Subcutaneous abdominal adipose tissue (tissue), 5 donors: ENCODE measurements around the gene STUB1.
A peak's percentile ranks its signal among the peaks of the same experiment; 100 is the strongest.

Source experiments
- H3K27ac ChIP-seq: one replicate; pipeline ENCODE4 v1.7.0; 2013; ENCODE audit warnings: low read depth, mild to moderate bottlenecking, inconsistent platforms, low read length, moderate library complexity
- H3K27me3 ChIP-seq, 5 donors: one replicate each; pipeline ENCODE4 v1.7.0; 2013; ENCODE audit warnings: low read length in 5 of 5, inconsistent platforms in 1 of 5; ENCODE audit not compliant: control insufficient read depth in 5 of 5, insufficient read depth in 4 of 5
- H3K36me3 ChIP-seq, 5 donors: one replicate each; pipeline ENCODE4 v1.7.0; 2013; ENCODE audit warnings: low read length in 5 of 5; ENCODE audit not compliant: control insufficient read depth in 5 of 5, insufficient read depth in 5 of 5
- H3K4me1 ChIP-seq, 5 donors: one replicate each; pipeline ENCODE4 v1.7.0; 2013; ENCODE audit warnings: low read length in 5 of 5, mild to moderate bottlenecking in 3 of 5, moderate library complexity in 1 of 5; ENCODE audit not compliant: control insufficient read depth in 5 of 5, insufficient read depth in 5 of 5
- H3K4me3 ChIP-seq, 5 donors: one replicate each; pipeline ENCODE4 v1.7.0; 2013; ENCODE audit warnings: low read length in 5 of 5, low read depth in 1 of 5
- H3K9ac ChIP-seq, 5 donors: one replicate each; pipeline ENCODE4 v1.7.0; 2013; ENCODE audit warnings: low read length in 5 of 5, mild to moderate bottlenecking in 4 of 5, moderate library complexity in 3 of 5
- H3K9me3 ChIP-seq, 5 donors: one replicate each; pipeline ENCODE4 v1.7.0; 2013; ENCODE audit warnings: low read length in 5 of 5; ENCODE audit not compliant: control insufficient read depth in 5 of 5
- donor health status: healthy.
- donor health status: healthy.
- donor health status: healthy.
- donor health status: healthy.
- donor health status: healthy.

STUB1 gene

GRCh38 chr16:693364-693763, 13.2 kb downstream of the STUB1 start:
- Histone ChIP-seq H3K27ac (no peak overlapping the region), H3K4me3 (no peak overlapping the region), H3K9ac (no peak overlapping the region), H3K4me1 (peaks cover 6 to 36% (median 29%) of the 10 kb centered on the region in 5 donors), H3K27me3 (peaks cover 28 to 45% (median 37%) of the 10 kb centered on the region in 5 donors), H3K36me3 (no peaks in the 10 kb centered on the region), H3K9me3 (peaks cover 0 to 4% (median 0%) of the 10 kb centered on the region in 5 donors)

DNA sequence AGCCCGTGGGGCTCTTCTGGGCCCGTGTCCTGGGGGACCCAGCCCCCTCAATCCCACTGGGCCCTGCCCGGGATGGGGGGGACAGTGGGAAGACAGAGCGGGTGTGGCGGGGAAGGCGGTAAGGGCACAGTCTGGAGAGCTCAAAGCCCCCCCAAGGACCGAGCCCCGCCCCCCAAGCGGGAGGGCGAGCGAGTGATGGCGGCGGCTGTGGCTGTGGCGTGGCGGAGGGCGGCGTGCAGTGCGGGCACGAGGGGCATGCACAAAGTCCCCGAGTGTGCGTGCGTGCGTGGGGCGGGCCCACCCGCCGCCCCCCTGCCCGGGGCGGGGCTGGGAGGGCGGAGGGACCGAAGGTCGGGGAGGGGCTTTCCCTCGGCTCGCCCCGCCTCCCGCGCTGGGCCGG, 13.6 kb downstream of the STUB1 start:
- Histone ChIP-seq H3K9me3 (peaks cover 0 to 4% (median 0%) of the 10 kb centered on the region in 5 donors), H3K27ac (no peak overlapping the region), H3K36me3 (no peaks in the 10 kb centered on the region), H3K9ac (no peak overlapping the region), H3K4me1 (peaks cover 4 to 32% (median 26%) of the 10 kb centered on the region in 5 donors), H3K4me3 (no peak overlapping the region), H3K27me3 (peaks cover 28 to 45% (median 37%) of the 10 kb centered on the region in 5 donors)

DNA sequence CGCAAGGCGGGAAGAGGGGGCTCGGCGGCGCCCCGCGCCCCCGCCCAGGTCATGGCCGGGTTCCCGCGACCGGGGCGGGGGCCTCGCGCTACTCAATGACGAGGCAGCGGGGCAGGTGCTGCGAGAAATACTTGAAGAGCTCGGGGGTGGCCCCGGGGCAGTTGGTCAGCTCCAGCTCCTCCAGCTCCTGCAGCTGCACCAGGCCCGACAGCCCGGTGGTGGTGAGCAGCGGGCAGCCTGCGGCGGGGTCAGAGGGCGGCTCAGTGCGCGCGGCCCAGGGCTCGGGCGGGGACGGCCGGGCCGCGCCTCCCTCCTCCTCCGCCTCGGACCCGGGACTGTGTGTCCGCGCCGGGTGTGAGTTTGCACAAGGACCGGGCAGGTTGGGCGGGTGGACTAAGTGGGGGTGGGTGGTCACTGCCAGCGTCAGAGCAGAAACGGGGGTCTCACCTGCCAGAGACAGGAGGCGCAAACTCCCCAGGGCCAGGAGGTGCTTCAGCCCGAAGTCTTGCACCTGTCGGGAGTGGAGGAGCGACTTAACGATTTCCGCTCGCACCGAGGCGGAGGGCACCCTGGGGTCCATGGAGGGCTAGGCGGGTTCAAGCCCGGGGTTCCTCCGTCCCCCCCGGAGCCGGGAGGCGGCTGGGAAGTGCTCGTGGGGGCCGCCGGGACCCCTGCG, 14.1 kb downstream of the STUB1 start:
- Histone ChIP-seq H3K36me3 (no peaks in the 10 kb centered on the region), H3K27me3 (peaks cover 32 to 51% (median 39%) of the 10 kb centered on the region in 5 donors), H3K9me3 (peaks cover 0 to 4% (median 0%) of the 10 kb centered on the region in 5 donors), H3K9ac (no peak overlapping the region), H3K27ac (no peak overlapping the region), H3K4me3 (no peak overlapping the region), H3K4me1 (peaks cover 4 to 27% (median 21%) of the 10 kb centered on the region in 5 donors)

GRCh38 chr16:694863-695354, 14.7 kb downstream of the STUB1 start:
- no peaks in the 10 kb centered on the region for H3K36me3 ChIP-seq
- H3K9me3 ChIP-seq = peaks cover 0 to 4% (median 0%) of the 10 kb centered on the region in 5 donors
- peaks cover 0 to 21% (median 15%) of the 10 kb centered on the region in 5 donors for H3K4me1 ChIP-seq
- H3K27me3 ChIP-seq = peaks cover 33 to 57% (median 44%) of the 10 kb centered on the region in 5 donors
- no peak overlapping the region for H3K27ac ChIP-seq
- no peak overlapping the region for H3K4me3 ChIP-seq
- H3K9ac ChIP-seq = no peak overlapping the region

- Histone ChIP-seq H3K4me3 (peak overlapping the region in 4 of 5 donors; percentile 3 to 55 (median 28)), H3K27ac (no peak overlapping the region), H3K9me3 (peaks cover 0 to 4% (median 0%) of the 10 kb centered on the region in 5 donors), H3K27me3 (peaks cover 39 to 61% (median 48%) of the 10 kb centered on the region in 5 donors), H3K4me1 (peaks cover 0 to 15% (median 11%) of the 10 kb centered on the region in 5 donors), H3K36me3 (no peaks in the 10 kb centered on the region), H3K9ac (peak overlapping the region in 1 of 5 donors; percentile 7)
Measured at GRCh38 chr16:695355-696089, 15.3 kb downstream of the STUB1 start.

DNA sequence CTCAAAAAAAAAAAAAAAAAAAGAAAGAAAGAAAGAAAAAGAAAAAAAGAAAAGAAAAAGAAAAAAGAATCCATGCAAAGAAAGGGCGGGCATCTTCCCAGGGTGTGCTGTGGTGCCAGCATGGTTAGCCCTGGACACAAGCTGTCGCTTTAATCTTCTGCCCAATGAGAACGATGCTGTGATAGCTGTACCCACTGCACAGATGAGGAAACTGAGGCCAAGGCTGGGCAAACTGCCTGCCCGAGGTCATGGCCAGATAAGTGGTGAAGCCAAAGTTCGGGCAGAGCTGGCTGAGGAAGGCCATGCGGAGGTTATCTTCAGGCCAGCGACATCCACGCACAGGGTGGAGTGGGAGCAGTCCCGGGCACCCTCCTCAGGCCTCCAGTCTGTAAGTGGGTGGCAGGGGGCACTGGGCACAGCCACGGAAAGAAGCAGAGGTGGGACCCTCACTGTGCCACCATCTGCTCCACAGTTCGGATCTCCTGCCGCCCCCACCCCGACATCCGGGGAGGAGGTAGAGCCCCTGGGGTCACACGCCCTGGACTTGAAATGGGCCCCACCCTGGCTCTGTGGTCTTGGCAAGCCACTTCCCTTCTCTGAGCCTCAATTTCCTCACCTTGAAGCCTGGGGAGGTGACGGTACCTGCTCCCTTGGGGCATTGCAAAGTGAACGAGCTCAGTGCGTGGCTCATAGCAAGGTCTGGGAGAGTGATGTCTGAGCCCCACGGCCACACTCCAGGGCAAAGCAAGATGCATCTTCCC, 18.9 kb downstream of the STUB1 start:
- peaks cover 0 to 11% (median 10%) of the 10 kb centered on the region in 5 donors for H3K4me1 ChIP-seq
- peaks cover 0 to 4% (median 0%) of the 10 kb centered on the region in 5 donors for H3K9me3 ChIP-seq
- no peak overlapping the region for H3K27ac ChIP-seq
- H3K36me3 ChIP-seq = no peaks in the 10 kb centered on the region
- no peak overlapping the region for H3K9ac ChIP-seq
- H3K4me3 ChIP-seq = no peak overlapping the region
- peaks cover 53 to 77% (median 59%) of the 10 kb centered on the region in 5 donors for H3K27me3 ChIP-seq

- H3K27me3 ChIP-seq = peaks cover 52 to 72% (median 55%) of the 10 kb centered on the region in 5 donors
- H3K36me3 ChIP-seq = no peaks in the 10 kb centered on the region
- peaks cover 0 to 4% (median 1%) of the 10 kb centered on the region in 5 donors for H3K4me1 ChIP-seq
- no peak overlapping the region for H3K27ac ChIP-seq
- no peaks in the 10 kb centered on the region for H3K9me3 ChIP-seq
- no peak overlapping the region for H3K4me3 ChIP-seq
- no peak overlapping the region for H3K9ac ChIP-seq
Measured at GRCh38 chr16:700684-701584, 20.7 kb downstream of the STUB1 start.

DNA sequence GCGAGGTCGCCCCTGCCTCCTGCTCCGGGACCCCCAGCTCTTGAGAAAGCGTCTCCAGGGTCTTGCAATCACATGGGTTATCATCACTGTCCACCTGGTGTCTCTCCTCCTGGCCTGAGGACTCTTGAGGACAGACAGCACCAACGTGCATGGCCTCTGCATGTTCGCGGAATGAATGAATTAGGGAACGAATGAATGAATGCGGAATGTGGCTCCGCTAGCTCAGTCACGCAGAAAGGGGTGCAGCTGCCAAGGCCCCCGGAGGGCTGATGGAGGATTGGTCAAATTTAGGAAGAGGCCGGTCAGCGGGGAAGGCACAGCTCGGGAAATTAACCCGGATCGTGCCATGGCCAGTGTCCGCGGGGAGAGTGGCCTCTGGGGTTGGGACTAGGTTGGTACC, 22.1 kb downstream of the STUB1 start:
- Histone ChIP-seq H3K9ac (no peak overlapping the region), H3K4me3 (no peak overlapping the region), H3K4me1 (peaks cover 0 to 5% (median 3%) of the 10 kb centered on the region in 5 donors), H3K27me3 (peaks cover 57 to 76% (median 63%) of the 10 kb centered on the region in 5 donors), H3K36me3 (no peaks in the 10 kb centered on the region), H3K9me3 (no peaks in the 10 kb centered on the region), H3K27ac (no peak overlapping the region)

GRCh38 chr16:703406-703805, 23.2 kb downstream of the STUB1 start:
- Histone ChIP-seq H3K9ac (no peak overlapping the region), H3K4me1 (peaks cover 0 to 5% (median 3%) of the 10 kb centered on the region in 5 donors), H3K27me3 (peaks cover 66 to 84% (median 70%) of the 10 kb centered on the region in 5 donors), H3K4me3 (no peak overlapping the region), H3K9me3 (no peaks in the 10 kb centered on the region), H3K36me3 (no peaks in the 10 kb centered on the region), H3K27ac (no peak overlapping the region)
